ENCODE measurements around the gene TPGS2.

- TF ChIP-seq EZH2phosphoT487 (IDR thresholded peaks at IDR 0.05; ENCODE audit: low read length) (no peak), CTCF (IDR thresholded peaks at IDR 0.05; ENCODE audit: low read length) (no peak)
Observed at GRCh38 chr18:36780748-36781147, 48.1 kb downstream of the TPGS2 start.
